OCI-LY7 (cell line): ENCODE data around the gene ADRA2B.

ENCODE experiments used
- CTCF ChIP-seq: fragments of 200-600 bp; sonication (generic); conservative IDR thresholded peaks from 2 replicates; pipeline ENCODE4 v1.5.1; 2014; ENCODE audit warnings: mild to moderate bottlenecking, antibody characterized with exemption, low read length, moderate library complexity, mixed read lengths
- EZH2phosphoT487 ChIP-seq: fragments of 200-600 bp; sonication (generic); IDR thresholded peaks from 2 replicates; pipeline ENCODE4 v1.6.1; 2018; ENCODE audit warnings: low read depth, borderline replicate concordance, mild to moderate bottlenecking, mixed run types, antibody characterized with exemption, low read length, moderate library complexity, mixed read lengths

DNA sequence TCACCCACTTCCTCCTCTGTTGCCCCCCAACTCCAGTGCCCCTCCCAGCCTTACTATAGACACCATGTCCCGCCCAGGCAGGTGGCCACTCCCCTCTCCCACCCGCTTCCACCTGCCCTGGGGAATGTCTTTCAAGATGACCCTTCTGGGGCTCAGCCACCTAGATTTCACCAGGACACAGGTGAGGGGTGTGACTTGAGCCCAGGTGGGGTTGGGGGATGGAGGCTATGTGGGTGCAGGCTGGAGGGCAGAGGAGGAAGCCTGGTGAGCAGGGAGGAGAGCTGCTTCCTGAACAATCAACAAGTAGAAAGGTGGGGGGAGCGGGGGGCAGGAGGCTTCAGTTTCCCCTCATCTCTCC lies 8.7 kb downstream of the ADRA2B start:
- TF ChIP-seq CTCF (no peak), EZH2phosphoT487 (no peak)
